PC-3 (cell line): ENCODE data around the gene CALR3. TPM values are rescaled to one million over a fixed set of nuclear protein-coding genes. Genes with fewer than 3 reads are reported as not detected.

ENCODE experiments used
- ATAC-seq: fragments of 200-7000 bp; cut with Tn5 transposase; 2 replicates; pipeline ENCODE4 v1.9.1; 2020; ENCODE audit warnings: mild to moderate bottlenecking, moderate library complexity
- BruUV-seq: library from RNA; stranded (reverse); fragments of 400-500 nt; replicated peaks from 2 replicates; lab custom pipeline; 2021; lab: Mats Ljungman, UMichigan
- CTCF ChIA-PET: fragments of 300-600 bp; sonication (Branson Sonifier 250); formaldehyde crosslinking; loops from one replicate; lab custom pipeline; 2022; ENCODE audit warnings: antibody characterized with exemption; lab: Charles Lee
- POLR2A ChIA-PET: fragments of 300-600 bp; sonication (Branson Sonifier 250); formaldehyde crosslinking; loops from one replicate; lab custom pipeline; 2022; ENCODE audit warnings: antibody characterized with exemption; ENCODE audit not compliant: unreplicated experiment; lab: Charles Lee
- DNase-seq: peaks from one replicate; pipeline ENCODE4 v3.0.0-alpha.2; 2015
- H2AFZ ChIP-seq: fragments of 300-600 bp; sonication (generic); 2 replicates; pipeline ENCODE4 v1.6.0; 2016; ENCODE audit warnings: antibody characterized with exemption, low read length
- H3F3A ChIP-seq: fragments of 300-600 bp; sonication (generic); one replicate; pipeline ENCODE4 v1.6.0; 2017; ENCODE audit warnings: antibody characterized with exemption, low read length, control low read depth, mild to moderate bottlenecking; ENCODE audit not compliant: unreplicated experiment
- H3K27ac ChIP-seq: fragments of 300-600 bp; sonication (generic); 2 replicates; pipeline ENCODE4 v1.5.1; 2016; ENCODE audit warnings: mild to moderate bottlenecking, low read length
- H3K27me3 ChIP-seq: fragments of 300-600 bp; sonication (generic); 2 replicates; pipeline ENCODE4 v1.6.1; 2016; ENCODE audit warnings: low read length, mixed read lengths
- H3K36me3 ChIP-seq: fragments of 300-600 bp; sonication (generic); 2 replicates; pipeline ENCODE4 v1.6.1; 2016; ENCODE audit warnings: low read depth, mixed run types, low read length, mixed read lengths
- H3K4me1 ChIP-seq: fragments of 300-600 bp; sonication (generic); 2 replicates; pipeline ENCODE4 v1.5.1; 2016; ENCODE audit warnings: low read length; ENCODE audit not compliant: insufficient read depth
- H3K4me2 ChIP-seq: fragments of 300-600 bp; sonication (generic); 2 replicates; pipeline ENCODE4 v1.6.0; 2016; ENCODE audit warnings: low read length
- H3K4me3 ChIP-seq: fragments of 300-600 bp; sonication (generic); 2 replicates; pipeline ENCODE4 v1.5.1; 2016; ENCODE audit warnings: mild to moderate bottlenecking, low read length, mixed read lengths
- H3K79me2 ChIP-seq: fragments of 300-600 bp; sonication (generic); 2 replicates; pipeline ENCODE4 v1.6.1; 2017; ENCODE audit warnings: low read length, mixed read lengths
- H3K9ac ChIP-seq: fragments of 300-600 bp; sonication (generic); 2 replicates; pipeline ENCODE4 v1.6.0; 2016; ENCODE audit warnings: mild to moderate bottlenecking, low read length
- H3K9me2 ChIP-seq: fragments of 300-600 bp; sonication (generic); replicated peaks from 2 replicates; pipeline ENCODE4 v1.6.1; 2016; ENCODE audit warnings: mixed run types, low read length, mixed read lengths
- H3K9me3 ChIP-seq: fragments of 300-600 bp; sonication (generic); 2 replicates; pipeline ENCODE4 v1.6.1; 2016; ENCODE audit warnings: low read length, mixed read lengths
- H4K20me1 ChIP-seq: fragments of 300-600 bp; sonication (generic); 2 replicates; pipeline ENCODE4 v1.6.1; 2016; ENCODE audit warnings: low read length, mixed read lengths
- EZH2 ChIP-seq: fragments of 300-600 bp; sonication (generic); IDR thresholded peaks from one replicate; pipeline ENCODE4 v1.6.1; 2017; ENCODE audit warnings: antibody characterized with exemption, mild to moderate bottlenecking, low read length; ENCODE audit not compliant: unreplicated experiment
- EZH2phosphoT487 ChIP-seq: fragments of 300-600 bp; sonication (generic); IDR thresholded peaks from 2 replicates; pipeline ENCODE4 v1.6.1; 2018; ENCODE audit warnings: mild to moderate bottlenecking, antibody characterized with exemption, low read length, borderline replicate concordance
- intact Hi-C: fragments of 100-400 bp; cut with micrococcal nuclease; formaldehyde crosslinking; loops from 2 replicates; pipeline ENCODE4 v1.9.0; 2023
- total RNA-seq: library from RNA; depleted of rRNA; stranded (reverse); fragments of >200 nt; gene quantifications from 2 replicates; pipeline ENCODE4 v1.2.3, GENCODE V29; 2014
- TF ChIP-seq, protein P1 (sequence below): fragments of 300-600 bp; sonication (generic); conservative IDR thresholded peaks from 2 replicates; pipeline ENCODE4 v1.5.1; 2017; ENCODE audit warnings: antibody characterized with exemption, low read depth, mild to moderate bottlenecking, low read length

The CALR3 gene
- total RNA-seq, 1 experiment from 2014 or later = 0.47 TPM

DNA sequence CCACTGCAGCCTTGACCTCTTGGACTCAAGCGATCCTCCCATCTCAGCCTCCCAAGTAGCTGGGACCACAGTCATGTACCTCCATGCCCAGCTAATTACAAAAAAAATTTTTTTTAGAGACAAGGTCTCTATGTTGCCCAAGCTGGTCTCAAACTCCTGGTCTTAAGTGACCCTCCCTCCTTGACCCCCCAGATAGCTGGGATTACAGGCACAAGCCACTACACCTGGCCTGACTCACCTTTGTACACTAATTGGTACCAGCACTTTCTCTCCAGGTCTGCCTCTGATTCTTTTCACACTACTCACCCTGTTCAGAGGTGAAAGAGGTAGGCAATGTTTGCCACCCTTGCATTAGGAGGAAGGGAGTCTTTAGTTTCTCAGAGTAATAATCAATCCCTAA, 18.7 kb downstream of the CALR3 start:
- Histone ChIP-seq H3K9me2 (no peaks in the 10 kb centered on the region), H3K4me3 (no peak overlapping the region), H3K4me1 (peaks cover 2% of the 10 kb centered on the region), H3K36me3 (no peaks in the 10 kb centered on the region), H3K9me3 (no peaks in the 10 kb centered on the region), H3K27me3 (no peaks in the 10 kb centered on the region), H3F3A (no peaks in the 10 kb centered on the region), H3K27ac (no peak overlapping the region), H3K79me2 (no peaks in the 10 kb centered on the region), H4K20me1 (no peaks in the 10 kb centered on the region), H3K4me2 (no peak overlapping the region), H3K9ac (no peak overlapping the region), H2AFZ (no peak overlapping the region)
- intact Hi-C loops = no loop called here
- ATAC-seq (no peak), DNase-seq (no peak)
- no peak for TF ChIP-seq EZH2
- TF ChIP-seq EZH2phosphoT487 = no peak
- TF ChIP-seq, protein P1, sequence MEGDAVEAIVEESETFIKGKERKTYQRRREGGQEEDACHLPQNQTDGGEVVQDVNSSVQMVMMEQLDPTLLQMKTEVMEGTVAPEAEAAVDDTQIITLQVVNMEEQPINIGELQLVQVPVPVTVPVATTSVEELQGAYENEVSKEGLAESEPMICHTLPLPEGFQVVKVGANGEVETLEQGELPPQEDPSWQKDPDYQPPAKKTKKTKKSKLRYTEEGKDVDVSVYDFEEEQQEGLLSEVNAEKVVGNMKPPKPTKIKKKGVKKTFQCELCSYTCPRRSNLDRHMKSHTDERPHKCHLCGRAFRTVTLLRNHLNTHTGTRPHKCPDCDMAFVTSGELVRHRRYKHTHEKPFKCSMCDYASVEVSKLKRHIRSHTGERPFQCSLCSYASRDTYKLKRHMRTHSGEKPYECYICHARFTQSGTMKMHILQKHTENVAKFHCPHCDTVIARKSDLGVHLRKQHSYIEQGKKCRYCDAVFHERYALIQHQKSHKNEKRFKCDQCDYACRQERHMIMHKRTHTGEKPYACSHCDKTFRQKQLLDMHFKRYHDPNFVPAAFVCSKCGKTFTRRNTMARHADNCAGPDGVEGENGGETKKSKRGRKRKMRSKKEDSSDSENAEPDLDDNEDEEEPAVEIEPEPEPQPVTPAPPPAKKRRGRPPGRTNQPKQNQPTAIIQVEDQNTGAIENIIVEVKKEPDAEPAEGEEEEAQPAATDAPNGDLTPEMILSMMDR = no peak
- ChIA-PET POLR2A (no interaction called here), CTCF (no interaction called here)
- BruUV-seq = no TSS peak

DNA sequence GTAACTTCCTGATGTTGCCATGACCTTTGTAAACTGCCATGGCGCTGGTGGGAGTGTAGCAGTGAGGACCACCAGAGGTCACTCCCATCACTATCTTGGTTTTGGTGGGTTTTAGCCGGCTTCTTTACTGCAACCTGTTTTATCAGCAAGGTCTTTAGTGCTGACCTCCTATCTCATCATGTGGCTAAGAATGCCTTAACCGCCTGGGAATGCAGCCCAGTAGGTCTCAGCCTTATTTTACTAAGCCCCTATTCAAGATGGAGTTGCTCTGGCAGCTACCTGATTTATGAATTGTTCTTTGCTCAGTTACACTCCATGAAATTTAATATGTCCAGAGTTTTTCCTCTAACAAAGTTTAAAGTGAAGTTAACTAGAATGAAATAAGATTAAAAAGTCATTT, 19.6 kb downstream of the CALR3 start:
- CTCF ChIA-PET = no interaction called here
- Histone ChIP-seq H3K27ac (no peak overlapping the region), H3K79me2 (peaks cover 2% of the 10 kb centered on the region), H3K9me2 (no peaks in the 10 kb centered on the region), H3K4me1 (peaks cover 5% of the 10 kb centered on the region), H3K9me3 (no peaks in the 10 kb centered on the region), H4K20me1 (no peaks in the 10 kb centered on the region), H3K4me2 (no peak overlapping the region), H3K27me3 (no peaks in the 10 kb centered on the region), H3K36me3 (no peaks in the 10 kb centered on the region), H3K9ac (no peak overlapping the region), H2AFZ (no peak overlapping the region), H3F3A (no peaks in the 10 kb centered on the region), H3K4me3 (no peak overlapping the region)
- TF ChIP-seq, protein P1 = no peak
- TF ChIP-seq EZH2 (no peak), EZH2phosphoT487 (no peak)
- POLR2A ChIA-PET = interaction anchor here (0.7 kb wide), 1 partner anchor 72 kb away, joined by 4 read pairs; no protein-coding TSS in a partner anchor
- BruUV-seq = no TSS peak
- ATAC-seq (no peak), DNase-seq (no peak)
- intact Hi-C loops = no loop called here

DNA sequence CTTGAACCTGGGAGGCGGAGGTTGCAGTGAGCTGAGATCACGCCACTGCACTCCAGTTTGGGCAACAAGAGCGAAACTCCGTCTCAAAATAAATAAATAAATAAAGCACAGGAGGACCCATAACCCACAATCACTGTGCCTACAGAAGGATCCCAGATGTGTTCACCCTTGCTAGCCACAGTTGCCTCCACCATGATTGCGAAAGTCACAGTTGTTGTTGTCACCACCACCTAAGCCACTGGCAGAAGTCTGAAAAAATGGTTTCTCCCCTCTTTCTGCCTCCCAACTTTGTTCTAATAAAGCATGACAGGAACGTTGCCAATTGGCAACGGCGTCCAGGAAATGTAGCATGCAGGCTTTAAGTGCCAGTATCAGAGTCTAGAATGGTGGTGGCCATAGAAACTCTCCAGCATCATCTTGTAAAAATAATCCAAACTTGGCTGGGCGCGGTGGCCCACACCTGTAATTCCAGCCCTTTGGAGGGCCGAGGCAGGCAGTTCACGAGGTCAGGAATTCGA, 22.0 kb downstream of the CALR3 start:
- ChIA-PET CTCF (no interaction called here), POLR2A (no interaction called here)
- Histone ChIP-seq H3K36me3 (no peaks in the 10 kb centered on the region; the same call in 1 of the 2 replicates), H3K27me3 (no peaks in the 10 kb centered on the region), H3K4me1 (peaks cover 20% of the 10 kb centered on the region), H4K20me1 (no peaks in the 10 kb centered on the region), H3K9ac (no peak overlapping the region), H3K79me2 (peaks cover 26% of the 10 kb centered on the region), H3K4me3 (no peak overlapping the region), H3K27ac (no peak overlapping the region), H3F3A (no peaks in the 10 kb centered on the region), H3K9me2 (no peaks in the 10 kb centered on the region), H3K4me2 (no peak overlapping the region), H3K9me3 (no peaks in the 10 kb centered on the region), H2AFZ (no peak overlapping the region)
- TF ChIP-seq EZH2phosphoT487 = no peak
- TF ChIP-seq, protein P1 = no peak
- TF ChIP-seq EZH2 = no peak
- ATAC-seq (no peak), DNase-seq (no peak)
- intact Hi-C loops = no loop called here
- no TSS peak for BruUV-seq
